ENCODE data around the gene ADAM23.

Gene ADAM23

GRCh38 chr2:206474099-206474498 is 30.8 kb downstream of the ADAM23 start:
- Histone ChIP-seq H3K9me3 (ENCODE audit: insufficient read depth, low read length) (no peaks in the 10 kb centered on the region), H3K36me3 (ENCODE audit: low read length) (no peaks in the 10 kb centered on the region), H3K9me2 (replicated peaks; ENCODE audit: insufficient read depth, low read length) (no peaks in the 10 kb centered on the region), H3F3A (ENCODE audit: insufficient read depth) (no peaks in the 10 kb centered on the region), H2AFZ (ENCODE audit: low read depth, low read length, severe bottlenecking) (no peak overlapping the region), H3K9ac (ENCODE audit: low read length) (no peak overlapping the region), H4K20me1 (ENCODE audit: low read depth, low read length) (no peaks in the 10 kb centered on the region), H3K79me2 (ENCODE audit: insufficient read depth, low read length) (no peaks in the 10 kb centered on the region), H3K27ac (ENCODE audit: low read depth, low read length) (no peak overlapping the region), H3K4me2 (ENCODE audit: low read depth, low read length, poor library complexity, severe bottlenecking) (no peak overlapping the region), H3K27me3 (ENCODE audit: low read length) (no peaks in the 10 kb centered on the region), H3K4me3 (ENCODE audit: insufficient read depth, low read length, poor library complexity, severe bottlenecking) (no peak overlapping the region)
- TF ChIP-seq EZH2phosphoT487 (conservative IDR thresholded peaks at IDR 0.05; ENCODE audit: low read length) (no peak), CTCF (IDR thresholded peaks at IDR 0.05; ENCODE audit: insufficient read depth, low read length, poor library complexity, severe bottlenecking) (no peak)

GRCh38 chr2:206477296-206477695 is 34.0 kb downstream of the ADAM23 start:
- Histone ChIP-seq H3K9me3 (ENCODE audit: insufficient read depth, low read length) (no peaks in the 10 kb centered on the region), H3K4me2 (ENCODE audit: low read depth, low read length, poor library complexity, severe bottlenecking) (no peak overlapping the region), H3K36me3 (ENCODE audit: low read length) (no peaks in the 10 kb centered on the region), H3K79me2 (ENCODE audit: insufficient read depth, low read length) (no peaks in the 10 kb centered on the region), H4K20me1 (ENCODE audit: low read depth, low read length) (no peaks in the 10 kb centered on the region), H3K4me3 (ENCODE audit: insufficient read depth, low read length, poor library complexity, severe bottlenecking) (no peak overlapping the region), H3K9ac (ENCODE audit: low read length) (no peak overlapping the region), H3F3A (ENCODE audit: insufficient read depth) (no peaks in the 10 kb centered on the region), H3K27ac (ENCODE audit: low read depth, low read length) (no peak overlapping the region), H2AFZ (ENCODE audit: low read depth, low read length, severe bottlenecking) (no peak overlapping the region), H3K27me3 (ENCODE audit: low read length) (no peaks in the 10 kb centered on the region), H3K9me2 (replicated peaks; ENCODE audit: insufficient read depth, low read length) (no peaks in the 10 kb centered on the region)
- TF ChIP-seq EZH2phosphoT487 (conservative IDR thresholded peaks at IDR 0.05; ENCODE audit: low read length) = no peak
- no peak for TF ChIP-seq CTCF (IDR thresholded peaks at IDR 0.05; ENCODE audit: insufficient read depth, low read length, poor library complexity, severe bottlenecking)

GRCh38 chr2:206478340-206478739 is 35.0 kb downstream of the ADAM23 start:
- no peak overlapping the region for H3K4me3 ChIP-seq (ENCODE audit: insufficient read depth, low read length, poor library complexity, severe bottlenecking)
- H3K36me3 ChIP-seq (ENCODE audit: low read length) = no peaks in the 10 kb centered on the region
- H3K4me2 ChIP-seq (ENCODE audit: low read depth, low read length, poor library complexity, severe bottlenecking) = no peak overlapping the region
- H2AFZ ChIP-seq (ENCODE audit: low read depth, low read length, severe bottlenecking) = no peak overlapping the region
- H3K9ac ChIP-seq (ENCODE audit: low read length) = no peak overlapping the region
- no peaks in the 10 kb centered on the region for H3K27me3 ChIP-seq (ENCODE audit: low read length)
- TF ChIP-seq CTCF (IDR thresholded peaks at IDR 0.05; ENCODE audit: insufficient read depth, low read length, poor library complexity, severe bottlenecking) (no peak), EZH2phosphoT487 (conservative IDR thresholded peaks at IDR 0.05; ENCODE audit: low read length) (no peak)
- no peaks in the 10 kb centered on the region for H3K9me3 ChIP-seq (ENCODE audit: insufficient read depth, low read length)
- no peaks in the 10 kb centered on the region for H3K79me2 ChIP-seq (ENCODE audit: insufficient read depth, low read length)
- no peaks in the 10 kb centered on the region for H4K20me1 ChIP-seq (ENCODE audit: low read depth, low read length)
- H3K9me2 ChIP-seq (replicated peaks; ENCODE audit: insufficient read depth, low read length) = no peaks in the 10 kb centered on the region
- H3F3A ChIP-seq (ENCODE audit: insufficient read depth) = no peaks in the 10 kb centered on the region
- H3K27ac ChIP-seq (ENCODE audit: low read depth, low read length) = no peak overlapping the region
